Natural killer cell treated with Interleukin-12 subunit alpha and Interleukin-12 subunit beta and Interleukin-15 and Interleukin-18, amount 100 ng/mL, for 72 hours (primary cell): Measurements from ENCODE around the gene CD2. TPM values are rescaled to one million over a fixed set of nuclear protein-coding genes. Genes with fewer than 3 reads are reported as not detected.

Experiments used
- ATAC-seq, 2 donors: fragments of 150-1000 bp; cut with Tn5 transposase in 1 of 2; sonication (Bioruptor Pico), chemical (Tn5 transposase) in 1 of 2; 2 replicates each; pipeline ENCODE4 v1.10.0; 2021
- DNase-seq: peaks from one replicate; pipeline ENCODE4 v3.0.0; 2022; ENCODE audit warnings: low spot score
- H3K27ac Mint-ChIP-seq, 2 donors: 1 replicate in 1 of 2; 2 replicates in 1 of 2; pipeline ENCODE4 v1.8.0; 2022; ENCODE audit warnings: mixed read lengths in 2 of 2, mild to moderate bottlenecking in 1 of 2, moderate library complexity in 1 of 2
- H3K27me3 Mint-ChIP-seq, 2 donors: 1 replicate in 1 of 2; 2 replicates in 1 of 2; pipeline ENCODE4 v1.8.0; 2022; ENCODE audit warnings: mixed read lengths in 2 of 2
- H3K36me3 Mint-ChIP-seq: one replicate; pipeline ENCODE4 v1.8.0; 2022; ENCODE audit warnings: mixed read lengths
- H3K4me1 Mint-ChIP-seq, 2 donors: 1 replicate in 1 of 2; 2 replicates in 1 of 2; pipeline ENCODE4 v1.8.0; 2022; ENCODE audit warnings: low read depth in 2 of 2, mixed read lengths in 2 of 2, mild to moderate bottlenecking in 1 of 2
- H3K4me3 Mint-ChIP-seq: one replicate; pipeline ENCODE4 v1.8.0; 2022; ENCODE audit warnings: mixed read lengths
- H3K9me3 Mint-ChIP-seq: 2 replicates; pipeline ENCODE4 v1.8.0; 2022; ENCODE audit warnings: mixed read lengths
- total RNA-seq, 2 donors: library from RNA; stranded (reverse); gene quantifications; one replicate each; pipeline ENCODE4 v1.2.3, GENCODE V29; 2022

The CD2 gene
- total RNA-seq, 2 donors from 2014 or later = 71.4 to 140 TPM

DNA sequence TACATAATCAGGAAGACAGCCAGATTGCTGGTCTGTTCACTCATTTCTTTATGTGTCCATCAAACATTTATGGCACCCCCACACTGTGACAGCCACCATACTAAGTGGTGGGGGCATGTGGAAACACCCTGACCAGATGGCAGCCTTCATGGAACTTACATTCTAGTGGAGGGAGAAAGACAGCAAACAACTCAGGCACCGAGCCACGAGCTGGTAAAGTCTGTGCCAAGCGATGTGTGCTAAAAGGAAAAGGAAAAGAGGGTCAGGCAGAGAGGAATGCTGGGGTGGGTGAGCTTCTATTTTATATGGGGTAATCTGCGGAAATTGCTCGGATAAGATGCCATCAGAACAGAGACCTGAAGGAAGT, 33.2 kb upstream of the CD2 start:
- Mint-ChIP-seq H3K9me3 (no peaks in the 10 kb centered on the region), H3K36me3 (no peaks in the 10 kb centered on the region), H3K27ac (no peak overlapping the region), H3K4me3 (no peak overlapping the region), H3K27me3 (peaks cover 0 to 3% of the 10 kb centered on the region in 2 donors), H3K4me1 (no peaks in the 10 kb centered on the region)
- ATAC-seq (no peak), DNase-seq (no peak)

DNA sequence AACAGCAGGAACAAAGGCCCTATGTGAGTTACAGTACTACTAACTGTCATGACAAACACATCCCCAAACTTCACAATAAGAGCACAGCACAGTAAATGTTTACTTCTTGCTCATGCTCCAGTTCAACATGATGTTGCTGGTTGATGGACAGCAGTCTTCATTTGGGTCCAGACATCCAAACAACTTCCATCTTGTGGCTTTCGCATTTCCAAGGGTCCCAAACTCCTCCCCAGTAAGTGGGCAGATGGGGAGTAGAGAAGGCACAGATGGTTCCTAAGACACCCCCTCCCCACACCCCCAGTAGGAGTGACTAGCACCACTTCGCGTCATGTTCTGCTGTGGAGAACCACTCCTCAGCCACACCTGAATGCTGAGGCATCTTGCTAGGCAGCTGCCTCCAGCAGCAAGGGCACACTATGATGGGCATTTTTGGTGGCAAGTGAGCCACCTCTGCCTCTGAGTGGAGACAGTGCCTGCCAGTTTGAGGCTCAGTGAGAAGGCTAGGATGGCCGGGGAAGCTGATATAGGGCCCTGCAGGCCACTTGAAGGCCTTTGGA, 32.7 kb upstream of the CD2 start:
- H3K27ac Mint-ChIP-seq = no peak overlapping the region
- no peaks in the 10 kb centered on the region for H3K4me1 Mint-ChIP-seq
- H3K9me3 Mint-ChIP-seq = no peaks in the 10 kb centered on the region
- no peak overlapping the region for H3K4me3 Mint-ChIP-seq
- peak in 1 of 2 donors; percentile 26 for ATAC-seq
- H3K36me3 Mint-ChIP-seq = no peaks in the 10 kb centered on the region
- peaks cover 0 to 3% of the 10 kb centered on the region in 2 donors for H3K27me3 Mint-ChIP-seq
- DNase-seq = no peak

DNA sequence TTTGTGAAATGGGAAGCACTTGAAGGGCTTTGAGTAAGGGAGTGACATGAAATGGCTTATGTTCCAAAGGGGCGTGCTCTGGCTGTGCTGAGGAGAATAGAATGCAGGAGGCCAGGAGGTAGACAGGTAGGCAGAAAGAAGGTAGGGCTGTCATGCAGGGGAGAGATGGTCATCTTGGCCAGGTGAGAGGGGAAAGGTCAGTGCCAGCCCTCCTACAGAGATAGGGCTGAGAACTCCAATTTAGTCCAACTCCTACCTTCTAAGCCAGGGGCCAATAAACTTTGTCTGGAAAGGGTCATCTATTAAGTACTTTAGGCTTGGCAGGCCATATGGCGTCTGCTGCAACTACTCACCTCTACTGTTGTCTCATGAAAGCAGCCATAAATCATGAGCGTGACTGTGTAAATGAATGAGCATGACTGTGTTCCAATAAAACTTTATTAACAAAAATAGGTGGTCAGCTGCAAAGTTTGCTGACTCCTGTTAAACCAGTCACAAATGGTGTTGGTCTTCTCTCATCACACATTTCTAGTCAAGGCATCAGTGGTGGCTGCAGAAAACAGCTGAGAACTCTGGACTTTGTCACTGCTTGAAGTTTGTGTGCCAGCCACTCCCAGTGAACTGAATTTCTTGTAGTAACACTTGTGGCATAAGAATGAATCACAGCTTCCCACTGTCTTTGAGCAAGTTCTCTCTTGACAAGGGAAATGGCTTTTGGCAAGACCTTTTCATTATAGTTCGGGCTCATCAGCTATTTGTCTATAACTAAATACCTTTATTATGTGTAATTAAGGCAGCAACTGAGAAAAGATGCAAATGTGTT, 32.0 kb upstream of the CD2 start:
- Mint-ChIP-seq H3K36me3 (no peaks in the 10 kb centered on the region), H3K27ac (no peak overlapping the region), H3K9me3 (no peaks in the 10 kb centered on the region), H3K27me3 (no peaks in the 10 kb centered on the region), H3K4me3 (no peak overlapping the region), H3K4me1 (peaks cover 4 to 5% of the 10 kb centered on the region in 2 donors)
- ATAC-seq (peak in 1 of 2 donors; percentile 38), DNase-seq (no peak)

DNA sequence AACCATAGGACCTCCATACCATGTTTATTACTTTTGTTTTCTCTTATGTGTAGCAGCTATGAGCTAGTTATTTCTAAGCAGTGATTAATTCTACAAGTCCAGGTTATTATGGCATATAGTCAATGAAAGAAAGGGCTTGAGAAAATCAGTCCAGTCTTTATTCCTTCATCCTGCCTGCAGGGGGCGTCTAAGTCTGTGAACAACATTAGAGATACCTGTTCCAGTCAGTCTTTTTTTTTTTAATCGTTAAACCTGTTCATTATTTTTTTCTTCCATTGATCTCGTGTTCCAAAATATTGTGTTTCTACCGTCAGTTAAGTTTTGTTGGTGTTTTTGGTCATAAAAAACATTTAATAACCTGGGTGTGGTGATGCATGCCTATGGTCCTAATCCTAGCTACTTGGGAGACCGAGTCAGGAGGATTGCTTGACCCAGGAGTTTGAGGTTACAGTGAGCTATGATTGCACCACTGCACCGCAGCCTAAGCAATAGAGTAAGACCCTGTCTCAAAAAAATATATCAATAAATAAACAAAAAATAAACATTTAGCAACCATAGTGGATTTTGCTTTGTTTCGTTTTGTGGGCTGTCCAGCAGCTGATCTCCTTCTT, 29.4 kb upstream of the CD2 start:
- no peak for ATAC-seq
- Mint-ChIP-seq H3K27me3 (no peaks in the 10 kb centered on the region), H3K4me1 (peaks cover 4 to 6% of the 10 kb centered on the region in 2 donors), H3K36me3 (no peaks in the 10 kb centered on the region), H3K9me3 (no peaks in the 10 kb centered on the region), H3K4me3 (no peak overlapping the region), H3K27ac (no peak overlapping the region)
- DNase-seq = peak; percentile 82

DNA sequence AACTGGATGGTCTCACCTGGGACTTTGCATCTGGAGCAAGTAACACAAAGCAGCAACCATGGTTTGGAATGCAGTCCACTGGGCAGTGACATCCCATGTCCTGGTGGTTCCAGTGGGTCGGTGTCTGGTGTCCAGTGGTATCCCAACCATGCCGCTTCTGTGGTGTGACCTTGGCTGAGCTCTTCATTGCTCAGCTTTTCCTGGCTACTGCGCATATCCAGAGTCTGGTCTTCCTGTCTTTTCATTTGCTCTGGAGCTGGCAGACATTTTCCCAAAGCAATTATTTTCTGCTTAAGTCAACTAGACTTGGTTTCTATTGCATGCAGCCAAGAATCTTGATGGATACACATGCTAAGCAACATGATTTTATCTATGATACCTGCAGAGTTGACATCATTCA, 28.4 kb upstream of the CD2 start:
- Mint-ChIP-seq H3K4me1 (peaks cover 4 to 6% of the 10 kb centered on the region in 2 donors), H3K36me3 (no peaks in the 10 kb centered on the region)

DNA sequence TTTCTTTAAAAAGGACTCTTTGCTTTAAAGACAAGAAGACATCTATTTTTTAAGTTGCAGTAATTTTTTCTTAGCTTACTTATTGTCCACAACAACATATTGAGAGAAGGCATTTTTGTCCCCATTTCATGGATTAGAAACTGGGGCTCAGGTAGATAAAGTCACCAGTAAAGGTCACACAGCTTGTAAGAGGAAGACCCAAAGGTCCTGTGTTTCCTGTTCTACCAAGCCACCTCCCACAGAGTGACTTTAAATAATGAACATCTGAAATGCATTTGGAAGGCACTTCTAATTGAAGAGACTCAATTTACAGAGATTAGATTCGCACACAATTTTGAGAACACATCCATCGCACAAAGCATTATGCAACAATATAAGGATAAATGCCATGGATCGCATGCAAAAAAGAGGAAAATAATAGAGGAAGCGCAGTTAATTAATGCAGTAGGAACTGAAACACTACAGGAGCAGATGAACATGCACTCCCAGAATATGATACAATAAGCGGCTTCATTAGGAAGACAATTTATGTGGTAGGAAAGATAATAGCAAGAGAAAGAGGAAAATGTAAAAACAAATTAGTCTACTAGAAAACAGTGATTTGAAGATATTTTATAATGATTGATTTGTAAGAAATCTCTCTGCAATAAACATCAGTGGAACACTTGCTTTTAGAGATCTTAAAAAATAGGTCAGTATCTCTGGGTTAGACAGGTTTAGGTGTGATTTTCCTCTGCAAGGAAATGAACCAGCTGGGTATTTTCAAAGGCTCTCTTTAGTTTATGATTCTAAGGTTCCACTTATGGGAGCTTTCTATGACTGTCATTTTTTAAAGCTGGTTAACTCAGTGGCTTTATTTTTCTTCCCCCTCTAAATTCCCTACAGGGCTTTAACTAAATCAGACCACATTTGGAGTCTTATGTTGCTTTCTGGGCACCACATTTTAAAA, 27.1 kb upstream of the CD2 start:
- Mint-ChIP-seq H3K27ac (no peak overlapping the region), H3K4me3 (no peak overlapping the region), H3K36me3 (no peaks in the 10 kb centered on the region), H3K9me3 (no peaks in the 10 kb centered on the region), H3K27me3 (no peaks in the 10 kb centered on the region), H3K4me1 (peaks cover 4 to 6% of the 10 kb centered on the region in 2 donors)
- DNase-seq = no peak
- ATAC-seq = no peak

More for the DNA sequence above, 28.4 kb upstream of the CD2 start:
- no peak for DNase-seq
- Mint-ChIP-seq H3K4me3 (no peak overlapping the region), H3K27me3 (no peaks in the 10 kb centered on the region), H3K9me3 (no peaks in the 10 kb centered on the region), H3K27ac (no peak overlapping the region)
- no peak for ATAC-seq

DNA sequence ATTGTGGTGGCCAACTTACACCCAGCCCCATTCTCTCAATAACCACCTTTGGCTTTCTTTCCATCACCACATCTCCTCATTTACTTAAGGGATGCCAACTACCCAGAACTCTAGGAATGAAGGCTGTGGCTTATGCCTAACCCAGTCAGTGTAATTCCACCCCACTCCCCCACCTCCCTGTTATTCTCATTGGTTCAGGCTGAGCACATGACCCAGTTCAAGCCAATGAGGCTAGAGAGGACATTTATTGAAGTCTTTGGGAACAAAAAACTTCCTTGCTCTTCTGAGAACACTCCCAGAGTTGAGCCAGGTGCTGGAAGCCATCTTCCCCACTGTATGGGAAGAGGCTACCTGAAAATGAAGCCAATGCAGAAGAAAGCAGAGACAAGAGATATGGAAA, 22.8 kb upstream of the CD2 start:
- Mint-ChIP-seq H3K27ac (no peak overlapping the region), H3K4me1 (peaks cover 4 to 8% of the 10 kb centered on the region in 2 donors)

DNA sequence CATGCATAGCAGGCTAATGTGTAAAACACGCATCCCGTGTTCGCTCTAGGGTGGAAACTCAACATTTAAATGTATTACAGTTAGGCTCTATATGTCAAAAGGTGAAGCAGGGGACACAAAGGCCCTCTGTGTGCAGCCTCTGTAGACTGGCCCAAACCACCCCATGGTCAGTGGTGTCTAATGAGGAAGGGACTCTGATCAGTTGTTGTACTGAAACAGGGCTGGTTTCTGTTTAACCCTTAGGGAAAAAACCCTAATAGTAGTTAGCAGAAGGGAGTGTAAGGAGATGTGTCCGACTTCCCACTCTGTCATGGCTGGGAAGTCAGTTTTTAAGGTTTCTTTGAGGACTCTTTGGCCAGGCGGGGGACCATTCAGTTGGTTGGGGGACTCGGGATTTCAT, 21.5 kb upstream of the CD2 start:
- ATAC-seq (no peak), DNase-seq (no peak)
- no peaks in the 10 kb centered on the region for H3K36me3 Mint-ChIP-seq
- no peaks in the 10 kb centered on the region for H3K9me3 Mint-ChIP-seq
- H3K4me3 Mint-ChIP-seq = no peak overlapping the region
- no peaks in the 10 kb centered on the region for H3K27me3 Mint-ChIP-seq
- H3K27ac Mint-ChIP-seq = no peak overlapping the region
- H3K4me1 Mint-ChIP-seq = peaks cover 12 to 14% of the 10 kb centered on the region in 2 donors

More for the DNA sequence above, 22.8 kb upstream of the CD2 start:
- no peaks in the 10 kb centered on the region for H3K9me3 Mint-ChIP-seq
- H3K4me3 Mint-ChIP-seq = no peak overlapping the region
- H3K36me3 Mint-ChIP-seq = no peaks in the 10 kb centered on the region
- H3K27me3 Mint-ChIP-seq = no peaks in the 10 kb centered on the region
- DNase-seq = no peak
- no peak for ATAC-seq

DNA sequence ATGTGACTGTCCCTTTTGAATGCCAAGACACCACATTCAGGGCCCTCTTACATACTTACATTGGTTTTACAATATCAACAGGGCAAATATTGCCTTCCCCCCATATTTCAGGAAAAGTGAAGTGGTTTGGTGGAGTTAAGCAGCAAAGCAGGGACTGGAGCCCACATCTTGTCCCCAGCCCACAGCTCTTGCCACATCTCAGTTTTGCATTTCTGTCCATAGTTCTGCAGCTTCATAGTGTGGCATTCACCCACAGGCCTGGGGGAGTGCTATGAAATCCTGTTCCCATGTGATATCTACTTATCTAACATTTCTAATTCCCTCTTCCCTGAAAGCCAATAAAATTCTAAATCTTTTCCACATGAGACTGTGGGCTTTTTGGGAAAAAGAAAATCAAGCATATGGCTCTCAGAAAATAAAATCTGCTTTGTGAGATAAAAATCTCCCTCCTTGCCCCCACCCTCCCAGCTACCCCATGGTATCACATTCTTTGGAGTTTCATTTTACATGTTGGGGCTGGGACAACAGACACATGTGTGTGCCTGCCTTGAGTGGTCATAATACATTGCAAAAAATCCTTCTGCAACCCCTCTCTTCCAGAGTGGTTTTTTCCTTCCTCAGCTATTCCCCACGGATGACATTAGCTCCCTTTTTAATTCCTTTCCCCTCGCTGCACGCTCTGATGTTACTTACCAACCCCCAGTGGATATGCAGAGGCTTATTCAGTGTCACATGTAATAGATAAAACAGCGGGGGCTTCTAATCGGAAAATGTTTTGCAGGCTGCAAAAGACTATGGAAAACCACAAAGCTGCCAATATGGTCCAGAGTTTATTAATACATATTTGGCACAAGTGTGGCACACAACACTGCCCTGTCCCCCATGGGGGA, 20.5 kb upstream of the CD2 start:
- H3K9me3 Mint-ChIP-seq = no peaks in the 10 kb centered on the region
- no peaks in the 10 kb centered on the region for H3K36me3 Mint-ChIP-seq
- ATAC-seq = no peak
- no peak overlapping the region for H3K4me3 Mint-ChIP-seq
- H3K4me1 Mint-ChIP-seq = peaks cover 22 to 24% of the 10 kb centered on the region in 2 donors
- no peaks in the 10 kb centered on the region for H3K27me3 Mint-ChIP-seq
- DNase-seq = no peak
- H3K27ac Mint-ChIP-seq = no peak overlapping the region

DNA sequence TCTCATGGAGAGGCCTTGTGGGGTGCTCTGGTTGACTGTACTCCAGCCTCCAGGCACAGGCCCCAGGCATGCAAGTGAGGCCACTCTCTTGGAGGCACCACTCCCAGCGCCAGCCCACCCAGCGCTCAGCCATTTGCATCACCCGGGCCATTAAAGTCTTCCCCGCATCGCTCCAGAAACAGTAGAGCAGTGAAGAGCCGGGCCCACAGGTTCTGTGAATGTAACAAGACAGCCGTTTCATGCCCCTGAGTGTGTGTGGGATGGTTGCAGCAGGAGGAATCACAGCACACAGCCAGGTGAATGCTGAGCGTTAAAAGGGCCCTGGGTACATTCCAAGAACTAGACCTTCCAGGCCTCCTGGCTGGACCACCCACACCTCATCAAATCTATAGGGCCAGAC, 19.0 kb upstream of the CD2 start:
- Mint-ChIP-seq H3K4me1 (peaks cover 36 to 40% of the 10 kb centered on the region in 2 donors), H3K27me3 (no peaks in the 10 kb centered on the region), H3K27ac (peak overlapping the region; percentile 99), H3K36me3 (peaks cover 2% of the 10 kb centered on the region), H3K9me3 (peaks cover 4% of the 10 kb centered on the region), H3K4me3 (no peak overlapping the region)
- ATAC-seq (no peak), DNase-seq (no peak)

DNA sequence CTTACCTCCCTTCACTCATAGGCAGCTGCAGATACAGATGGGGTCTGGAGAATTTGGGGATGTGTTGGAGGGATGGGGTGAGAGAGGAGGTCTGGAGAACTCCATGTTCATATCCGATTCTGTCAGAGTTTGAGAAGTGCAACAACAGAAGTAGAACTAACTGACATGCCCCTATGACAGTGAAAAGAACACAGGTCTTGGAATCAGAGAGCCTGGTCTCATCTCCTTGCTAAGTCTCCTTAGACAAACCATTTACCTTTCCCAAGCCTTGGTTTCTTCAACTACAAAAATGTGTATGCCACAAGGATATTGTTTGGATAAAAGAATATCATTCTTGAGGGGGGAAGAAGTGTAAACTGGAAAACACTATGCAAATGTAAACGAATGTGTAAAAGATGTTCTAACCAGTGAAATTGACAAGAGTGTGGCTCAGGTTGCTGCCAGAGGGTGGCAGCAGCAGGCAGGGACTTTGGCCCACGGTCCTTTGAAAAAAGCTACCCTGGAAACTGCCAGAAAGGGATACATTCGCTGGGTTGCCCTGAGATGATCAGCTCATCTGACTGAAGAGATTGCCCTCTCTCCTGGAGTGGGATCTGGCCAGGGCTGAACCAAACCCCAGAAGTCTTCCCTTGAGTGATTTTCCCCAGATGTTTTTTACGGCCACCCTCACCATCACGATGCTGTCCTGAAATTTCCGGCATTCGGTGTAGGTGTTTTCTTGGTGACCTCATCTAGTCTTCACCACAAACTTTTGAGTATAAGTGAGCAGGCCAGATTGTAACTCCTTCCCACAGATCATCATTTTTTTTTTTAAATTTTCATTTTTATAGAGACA, 17.0 kb upstream of the CD2 start:
- Mint-ChIP-seq H3K27ac (peak overlapping the region; percentile 99), H3K4me3 (peak overlapping the region; percentile 86), H3K9me3 (peaks cover 10% of the 10 kb centered on the region), H3K36me3 (peaks cover 13% of the 10 kb centered on the region), H3K4me1 (peaks cover 50 to 52% of the 10 kb centered on the region in 2 donors), H3K27me3 (no peaks in the 10 kb centered on the region)
- DNase-seq (peak; percentile 84), ATAC-seq (peak; percentile 57 to 78)

DNA sequence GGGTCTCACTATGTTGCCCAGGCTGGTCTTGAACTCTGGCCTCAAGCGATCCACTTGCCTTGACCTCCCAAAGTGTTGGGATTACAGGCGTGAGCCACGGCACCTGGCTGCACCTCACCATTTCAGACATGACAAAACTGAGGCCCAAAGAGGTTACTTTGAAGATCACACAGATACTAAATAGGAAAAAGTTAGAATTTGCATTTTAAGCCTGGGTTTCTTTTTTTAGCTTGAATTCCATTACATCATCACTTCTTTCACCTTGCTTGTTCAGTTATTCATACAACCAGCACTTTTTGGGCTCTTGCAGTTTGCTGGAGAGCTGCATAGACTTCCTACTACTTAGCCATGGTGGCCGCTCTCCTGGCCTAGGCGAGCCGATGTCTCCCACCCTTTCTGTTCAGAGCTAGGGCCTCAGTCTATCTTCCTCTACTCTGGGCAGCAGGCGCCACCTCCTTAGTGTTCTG, 16.3 kb upstream of the CD2 start:
- H3K4me3 Mint-ChIP-seq = peak overlapping the region; percentile 86
- H3K9me3 Mint-ChIP-seq = peaks cover 12% of the 10 kb centered on the region
- ATAC-seq (peak; percentile 41 to 51), DNase-seq (no peak)
- H3K27me3 Mint-ChIP-seq = no peaks in the 10 kb centered on the region
- H3K36me3 Mint-ChIP-seq = peaks cover 16% of the 10 kb centered on the region
- H3K27ac Mint-ChIP-seq = peak overlapping the region; percentile 99
- H3K4me1 Mint-ChIP-seq = peaks cover 50 to 52% of the 10 kb centered on the region in 2 donors
